ENCODE measurements around the gene SLC35B2. TPM values are rescaled to one million over a fixed set of nuclear protein-coding genes. Genes with fewer than 3 reads are reported as not detected.
A peak's percentile ranks its signal among the peaks of the same experiment; 100 is the strongest.

Gene SLC35B2
- total and polyA plus RNA-seq, 10 of the 15 experiments (the other 5 are each of a cell fraction or from before 2014, with no cell fraction given) = 11.3 to 45.4 (median 33.8) TPM

- 0 out of 2 replicates have a peak, but pooled peaks have one; percentile 34 for TF ChIP-seq ZBTB40 (IDR thresholded peaks at IDR 0.05; ENCODE audit: borderline replicate concordance)
- TF ChIP-seq DPF2 (IDR thresholded peaks at IDR 0.05) = peak; percentile 31; the same call in 1 of the 2 replicates
- peak; percentile 73 to 78 for TF ChIP-seq SRF (IDR thresholded peaks at IDR 0.05; ENCODE audit: low read depth in 2 of 2, low read length in 2 of 2)
- TF ChIP-seq USF1 (IDR thresholded peaks at IDR 0.05; ENCODE audit: borderline replicate concordance, extremely low read length, insufficient read depth, low read depth, low read length) = peak; percentile 45
- no peak for TF ChIP-seq NFIC (IDR thresholded peaks at IDR 0.05; ENCODE audit: low read depth, low read length)
- peak; percentile 35; the same call in 1 of the 2 replicates for TF ChIP-seq LARP7 (IDR thresholded peaks at IDR 0.05)
- no peak for TF ChIP-seq MTA3 (IDR thresholded peaks at IDR 0.05; ENCODE audit: borderline replicate concordance, low read length)
- TF ChIP-seq NR2C1 (IDR thresholded peaks at IDR 0.05) = no peak
- TF ChIP-seq HDAC6 (IDR thresholded peaks at IDR 0.05; ENCODE audit: unreplicated experiment) = peak; percentile 46
- no peak for TF ChIP-seq NR2F1 (conservative IDR thresholded peaks at IDR 0.05)
- no peak for TF ChIP-seq RFX5 (IDR thresholded peaks at IDR 0.05; ENCODE audit: low read depth, low read length)
- peak; percentile 99 for TF ChIP-seq MXI1 (IDR thresholded peaks at IDR 0.05; ENCODE audit: low read depth, low read length)
- no peak for TF ChIP-seq HDAC2 (IDR thresholded peaks at IDR 0.05)
- TF ChIP-seq CHD1 (IDR thresholded peaks at IDR 0.05; ENCODE audit: low read depth, low read length) = no peak; the same call in 1 of the 2 replicates
- 0 out of 2 replicates have a peak, but pooled peaks have one; percentile 49 for TF ChIP-seq PML (IDR thresholded peaks at IDR 0.05; ENCODE audit: low read length)
- TF ChIP-seq MAX (IDR thresholded peaks at IDR 0.05; ENCODE audit: low read depth, low read length) = peak; percentile 98
- TF ChIP-seq POLR2AphosphoS5 (IDR thresholded peaks at IDR 0.05; ENCODE audit: low read length) = peak; percentile 13
- TF ChIP-seq BCL11A (IDR thresholded peaks at IDR 0.05; ENCODE audit: low read depth, low read length) = 0 out of 2 replicates have a peak, but pooled peaks have one; percentile 30
- TF ChIP-seq MYC (IDR thresholded peaks at IDR 0.05; ENCODE audit: insufficient read depth, insufficient read length, insufficient replicate concordance, low read length, severe bottlenecking) = peak; percentile 95
- peak; percentile 47; the same call in 1 of the 2 replicates for TF ChIP-seq GATAD2B (conservative IDR thresholded peaks at IDR 0.05; ENCODE audit: low read depth)
- peak; percentile 97 for TF ChIP-seq SIN3A (IDR thresholded peaks at IDR 0.05; ENCODE audit: low read depth, low read length)
- peak; percentile 35 to 78; a peak in 3 of 4 replicates for TF ChIP-seq BHLHE40 (IDR thresholded peaks at IDR 0.05; ENCODE audit: borderline replicate concordance in 1 of 2, low read depth in 2 of 2, low read length in 1 of 2)
- TF ChIP-seq TCF7 (IDR thresholded peaks at IDR 0.05; ENCODE audit: borderline replicate concordance) = no peak
- peak; percentile 60 for TF ChIP-seq IKZF1 (conservative IDR thresholded peaks at IDR 0.05)
- peak; percentile 83 for TF ChIP-seq POLR2A (IDR thresholded peaks at IDR 0.05; ENCODE audit: low read depth, low read length)
Observed at GRCh38 chr6:44247338-44248302, 9.7 kb downstream of the SLC35B2 start (continued).

Data from GM12878 (cell line).